HG02938 (cell line): Measurements from ENCODE around the gene OCLN.
"Not testable (repeated sequence)": the region's sequence is repeated elsewhere in the genome, so short reads cannot be mapped to it uniquely, and the experiment has no call there.

Source experiments
- ATAC-seq: cut with Tn5 transposase; IDR thresholded peaks from one replicate; pipeline ENCODE4 v1.9.1; 2021; ENCODE audit warnings: mild to moderate bottlenecking, moderate library complexity; ENCODE audit not compliant: unreplicated experiment

Gene OCLN

DNA sequence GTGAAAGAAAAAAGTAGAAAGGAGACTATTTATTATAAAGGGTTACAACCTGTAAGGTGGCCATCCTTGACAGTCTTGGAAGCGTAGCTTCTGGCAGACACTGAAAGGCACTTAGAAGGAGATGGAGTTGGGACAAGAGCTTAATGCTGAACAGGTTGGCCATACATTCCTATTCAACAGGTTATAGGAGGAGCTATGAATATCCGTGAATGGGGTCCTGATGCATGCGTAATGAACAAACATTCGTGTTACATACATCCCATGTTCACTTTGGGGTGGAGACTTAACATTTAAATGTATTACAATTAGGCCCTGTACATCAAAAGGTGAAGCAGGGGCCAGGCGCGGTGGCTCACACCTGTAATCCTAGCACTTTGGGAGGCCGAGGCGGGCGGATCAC is 34.1 kb downstream of the OCLN start:
- ATAC-seq, result no peak

DNA sequence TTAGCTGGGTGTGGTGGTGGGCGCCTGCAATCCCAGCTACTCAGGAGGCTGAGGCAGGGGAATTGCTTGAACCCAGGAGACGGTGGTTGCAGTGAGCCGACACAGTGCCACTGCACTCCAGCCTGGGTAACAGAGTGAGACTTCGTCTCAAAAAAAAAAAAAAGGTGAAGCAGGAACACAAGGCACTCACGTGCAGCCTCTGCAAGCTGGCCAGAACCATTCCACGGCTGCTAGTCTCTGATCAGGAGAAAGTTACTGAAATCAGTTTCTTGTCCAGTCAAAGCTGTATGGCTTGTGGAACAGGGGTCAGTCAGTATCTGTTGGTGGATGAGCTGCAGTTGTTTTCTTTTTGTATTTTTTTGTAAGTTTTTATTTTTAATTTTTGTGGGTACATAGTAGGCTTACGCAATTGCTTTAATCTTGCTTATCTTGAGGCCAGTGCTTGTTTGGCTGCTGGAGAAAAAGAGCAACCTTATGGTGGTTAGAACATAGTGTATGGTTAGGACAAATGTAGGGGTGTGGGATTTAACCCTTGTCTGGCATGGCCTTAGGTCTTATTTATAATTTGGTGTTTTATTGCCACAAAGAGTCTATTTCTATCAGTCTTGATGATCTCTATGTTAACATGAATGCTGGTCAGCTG is 34.7 kb downstream of the OCLN start:
- ATAC-seq, result no peak

DNA sequence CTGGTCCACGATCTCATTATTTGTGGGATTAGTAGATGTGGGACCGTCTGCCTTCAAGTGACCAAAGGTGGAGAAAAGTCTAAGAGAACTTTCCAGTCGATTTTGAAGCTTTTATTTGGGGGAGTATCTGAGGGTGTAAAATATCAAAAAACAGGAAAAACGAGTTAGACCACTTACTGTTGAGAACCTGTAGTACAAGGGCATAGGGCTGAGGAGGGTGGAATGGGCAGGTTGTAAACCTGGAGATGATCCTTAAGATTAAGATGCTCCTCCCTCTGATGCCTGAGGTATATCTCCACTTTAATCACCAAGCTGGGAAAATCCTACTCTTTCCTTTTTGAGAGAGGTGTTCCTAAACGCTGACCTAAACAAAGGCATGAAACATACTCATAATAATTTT is 35.4 kb downstream of the OCLN start:
- ATAC-seq, result no peak

DNA sequence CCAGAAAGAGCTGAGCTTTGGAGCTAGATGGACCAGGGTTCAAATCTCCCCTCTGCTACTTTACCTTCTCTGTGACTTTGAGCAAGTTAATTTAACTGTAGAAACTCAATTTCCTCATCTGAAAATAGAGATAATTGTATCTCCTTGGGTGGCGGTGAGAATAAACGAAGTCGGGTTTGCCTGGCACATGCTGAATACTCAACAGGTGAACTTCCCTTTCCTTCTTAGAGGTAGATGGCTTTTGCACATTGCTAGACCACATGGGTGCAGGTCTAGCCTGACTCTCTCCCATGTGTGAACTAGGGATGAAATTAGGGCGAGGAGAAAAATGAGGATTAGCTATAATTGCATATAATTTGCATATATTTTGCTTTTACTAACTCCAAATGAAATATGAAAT is 36.0 kb downstream of the OCLN start:
- ATAC-seq, result no peak

DNA sequence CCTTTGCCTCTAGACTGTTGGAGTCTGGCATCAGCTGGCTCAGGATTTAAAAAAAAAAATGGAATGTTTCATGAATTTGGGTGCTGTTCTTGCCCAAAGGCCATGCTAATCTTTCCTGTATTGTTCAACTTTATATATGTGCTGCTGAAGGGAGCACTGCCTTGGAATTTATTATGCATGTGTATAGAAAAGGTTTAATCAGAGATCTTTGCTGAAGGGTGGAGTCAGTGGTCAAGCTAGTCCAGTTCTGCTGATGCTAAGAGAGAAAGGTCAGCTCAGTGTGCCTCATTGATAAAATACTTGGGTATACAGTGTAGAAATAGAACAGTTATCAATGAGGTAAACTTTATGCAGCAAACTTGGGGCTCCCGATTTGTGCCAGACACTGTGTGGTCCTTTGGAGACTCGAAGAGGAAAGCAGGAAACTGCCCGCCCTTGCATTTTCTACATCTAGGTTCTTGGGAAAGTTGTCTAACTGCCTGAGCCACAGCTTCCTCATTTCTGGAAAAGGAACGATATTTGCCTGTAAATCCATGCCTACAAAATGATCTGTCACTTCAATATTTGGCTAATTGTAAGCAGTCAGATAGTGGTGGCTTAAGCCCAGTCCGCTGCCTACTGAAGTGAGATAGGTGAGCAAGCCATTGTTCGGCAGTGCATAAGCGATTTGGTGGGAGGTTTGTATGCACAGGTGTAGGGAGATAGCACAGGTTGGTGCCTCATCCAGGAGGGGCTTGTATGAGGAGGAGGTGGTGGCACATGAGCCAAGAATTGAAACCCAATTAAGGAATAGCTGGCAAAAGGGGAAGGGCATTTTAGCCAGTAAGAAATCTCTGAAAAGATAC is 38.2 kb downstream of the OCLN start:
- ATAC-seq, result no peak

DNA sequence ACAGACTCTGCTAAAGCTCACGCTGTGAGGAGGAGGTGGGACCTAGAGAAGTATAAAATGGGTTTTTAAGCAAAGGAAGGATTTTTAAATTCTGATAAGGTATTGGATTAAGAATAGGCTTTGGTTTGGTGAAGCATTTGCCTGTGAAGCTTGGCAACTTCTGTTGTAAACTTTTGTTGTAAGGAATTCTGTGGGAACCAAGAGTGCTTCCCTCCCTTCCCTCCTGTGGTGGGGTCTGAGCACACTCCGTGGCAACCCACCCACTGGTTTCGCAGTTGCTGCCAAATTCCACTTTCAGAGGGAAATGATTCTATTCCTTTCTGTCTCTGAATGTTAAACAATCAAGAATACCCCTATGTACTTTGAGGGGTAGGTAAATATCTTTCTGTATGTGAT is 38.8 kb downstream of the OCLN start:
- ATAC-seq, result no peak

DNA sequence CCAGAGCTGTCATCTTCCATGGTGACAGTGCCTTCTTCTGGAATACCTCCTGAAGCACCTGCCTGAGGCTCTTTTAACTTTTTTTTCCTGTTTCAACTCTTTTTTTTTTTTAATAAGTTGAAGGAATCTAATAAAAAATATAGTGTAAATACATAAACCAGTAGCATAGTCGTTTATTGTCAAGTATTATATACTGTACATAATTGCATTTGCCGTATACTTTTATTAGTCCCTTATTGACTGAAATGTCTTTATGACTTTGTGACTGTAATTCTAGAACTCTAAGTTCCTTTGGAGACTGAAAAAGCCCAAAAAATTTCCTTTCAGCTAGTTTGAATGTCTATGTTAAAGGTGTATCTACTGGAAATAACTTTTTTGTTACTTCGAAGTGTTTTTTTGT is 45.3 kb downstream of the OCLN start:
- ATAC-seq, result not testable (repeated sequence)

DNA sequence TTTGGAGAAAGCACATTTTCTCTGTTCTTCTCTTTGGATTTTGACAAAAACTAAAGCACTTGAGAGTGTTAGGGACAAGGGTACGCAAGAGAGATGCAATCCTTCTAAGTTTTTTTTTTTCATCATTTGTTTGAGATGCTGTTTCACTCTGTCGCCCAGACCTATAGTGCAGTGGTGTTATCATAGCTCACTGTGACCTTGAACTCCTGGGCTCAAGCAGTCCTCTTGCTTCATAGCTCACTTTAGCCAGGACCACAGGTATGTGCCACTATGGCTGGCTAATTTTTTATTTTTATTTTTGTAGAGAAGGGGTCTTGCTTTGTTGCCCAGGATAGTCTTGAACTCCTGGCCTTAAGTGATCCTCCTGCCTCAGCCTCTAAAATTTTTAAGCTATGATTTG is 46.1 kb downstream of the OCLN start:
- ATAC-seq, result not testable (repeated sequence)

DNA sequence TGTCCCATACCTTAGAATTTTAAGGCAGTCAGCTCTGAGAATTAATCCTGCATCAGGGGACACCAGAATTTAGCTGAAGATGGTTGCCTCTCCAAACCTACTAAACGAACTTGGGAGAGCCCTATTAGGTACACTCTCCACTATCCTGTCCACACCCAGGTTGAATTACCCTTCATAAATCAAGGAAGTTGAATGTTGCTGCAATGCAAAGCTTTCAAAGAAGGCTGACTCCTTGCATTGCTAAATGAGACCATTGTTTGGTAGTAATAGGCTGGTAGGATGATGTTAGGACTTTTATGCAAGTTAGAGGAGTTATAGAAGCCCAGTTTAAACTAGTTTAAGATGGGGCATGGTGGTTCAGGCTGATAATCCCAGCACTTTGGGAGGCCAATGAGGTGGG is 48.8 kb downstream of the OCLN start:
- not testable (repeated sequence) for ATAC-seq

DNA sequence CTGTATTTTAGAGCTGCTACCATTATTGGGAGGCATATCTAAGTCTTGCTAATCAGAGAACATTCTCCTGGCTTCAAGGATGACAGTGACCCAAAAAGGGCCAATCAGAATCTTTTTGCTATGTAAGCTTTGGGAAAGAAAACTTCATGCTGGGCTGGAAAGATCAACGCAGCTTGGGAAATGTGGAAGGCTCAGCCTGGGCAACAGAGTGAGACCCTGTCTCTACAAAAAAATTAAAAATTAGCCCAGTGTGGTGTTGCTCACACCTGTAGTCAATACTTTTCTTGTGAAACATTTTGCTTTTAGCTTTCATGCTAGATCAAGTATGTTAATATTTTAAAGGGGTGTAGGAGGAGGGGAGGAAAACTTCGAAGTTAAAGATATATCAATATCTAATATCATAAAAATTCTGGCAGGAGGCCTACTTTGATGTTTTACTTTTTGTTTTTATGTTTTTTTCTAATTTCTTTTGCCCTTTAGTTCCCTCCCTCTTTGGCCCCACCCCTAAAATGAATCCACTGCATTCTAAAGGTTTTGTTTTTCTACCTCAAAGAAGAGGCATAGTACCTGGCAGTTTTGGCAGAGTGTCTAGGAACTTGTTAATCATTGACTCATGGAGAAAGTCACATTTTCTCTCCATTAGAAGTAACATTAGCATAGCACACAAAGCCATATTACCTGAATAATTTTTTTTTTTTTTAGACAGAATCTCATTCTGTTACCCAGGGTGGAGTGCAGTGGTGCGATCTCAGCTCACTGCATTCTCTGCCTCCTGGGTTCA is 50.4 kb downstream of the OCLN start:
- ATAC-seq, result not testable (repeated sequence)

DNA sequence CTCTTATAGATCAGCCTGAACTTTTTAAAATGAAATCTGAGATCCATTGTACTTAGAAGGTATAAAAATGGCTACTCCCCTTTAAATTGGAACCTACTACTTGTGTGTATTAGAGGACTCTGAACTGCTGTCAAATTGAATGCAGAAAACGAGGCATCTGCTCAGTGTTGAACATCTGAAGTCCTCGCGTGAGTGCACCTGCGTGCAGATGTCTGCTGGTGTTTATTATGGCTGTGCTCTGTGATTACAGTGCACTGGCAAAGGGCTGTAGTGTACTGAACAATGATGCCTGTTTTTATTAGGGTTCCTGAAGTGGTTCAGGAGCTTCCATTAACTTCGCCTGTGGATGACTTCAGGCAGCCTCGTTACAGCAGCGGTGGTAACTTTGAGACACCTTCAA is 52.0 kb downstream of the OCLN start:
- ATAC-seq, result not testable (repeated sequence)

DNA sequence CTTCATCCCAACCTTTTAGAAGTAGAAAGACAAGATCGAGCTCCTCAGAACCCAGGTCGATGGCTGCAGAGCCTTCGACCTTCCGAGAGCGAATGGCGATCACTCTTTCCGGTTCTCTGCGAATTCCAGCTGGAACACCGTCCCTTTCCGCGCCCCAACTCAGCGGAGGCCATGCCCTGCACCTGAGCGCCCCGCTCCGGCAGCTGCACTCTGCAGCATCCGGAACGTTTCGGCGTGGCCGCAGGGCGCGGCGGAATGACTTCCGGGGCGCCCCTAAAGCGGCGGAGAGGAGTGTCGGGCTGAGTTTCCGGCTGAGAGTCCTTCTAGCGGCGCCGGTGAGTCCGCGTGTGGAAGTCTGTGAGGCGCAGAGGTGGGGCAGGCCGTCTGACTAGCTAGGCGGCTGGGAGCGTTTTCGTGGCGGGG is 67.3 kb downstream of the OCLN start, which contains the start of gene GTF2H2C:
Gene GTF2H2C (plus strand): TSS at position 284 of the 423 bp plus-strand sequence. CDS start 4,942 bp downstream, outside the sequence.
- ATAC-seq, result peak; percentile 95

DNA sequence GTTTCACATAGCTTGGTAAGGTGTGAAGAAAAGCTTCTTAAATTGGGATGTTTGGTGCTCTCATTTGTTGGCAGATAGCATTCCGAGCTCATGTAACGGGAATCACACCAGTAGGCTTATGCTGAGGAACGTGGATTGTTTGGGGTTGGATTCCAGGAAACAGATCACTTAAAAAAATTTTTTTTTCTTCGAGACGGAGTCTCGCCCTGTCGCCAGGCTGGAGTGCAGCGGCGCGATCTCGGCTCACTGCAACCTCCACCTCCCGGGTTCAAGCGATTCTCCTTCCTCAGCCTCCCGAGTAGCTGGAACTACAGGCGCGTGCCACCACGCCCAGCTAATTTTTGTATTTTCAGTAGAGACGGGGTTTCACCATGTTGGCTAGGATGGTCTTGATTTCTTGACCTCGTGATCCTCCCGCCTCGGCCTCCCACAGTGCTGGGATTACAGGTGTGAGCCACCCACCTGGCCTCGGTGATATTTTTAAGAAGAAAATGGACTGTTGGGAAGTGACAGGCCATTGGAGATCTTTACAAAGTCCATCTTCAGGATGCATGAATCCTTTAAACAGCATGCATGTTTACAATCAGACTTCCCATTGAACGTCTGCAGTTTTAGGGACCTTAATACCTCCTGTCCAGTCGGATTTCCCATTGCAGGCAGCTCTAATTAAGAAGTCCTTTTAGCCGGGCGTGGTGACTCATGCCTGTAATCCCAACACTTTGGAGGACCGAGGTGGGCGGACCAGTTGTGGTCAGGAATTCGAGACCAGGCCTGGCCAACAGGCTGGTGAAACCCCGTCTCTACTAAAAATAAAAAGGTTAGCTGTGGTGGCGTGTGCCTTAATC is 68.2 kb downstream of the OCLN start:
- ATAC-seq, result not testable (repeated sequence)

DNA sequence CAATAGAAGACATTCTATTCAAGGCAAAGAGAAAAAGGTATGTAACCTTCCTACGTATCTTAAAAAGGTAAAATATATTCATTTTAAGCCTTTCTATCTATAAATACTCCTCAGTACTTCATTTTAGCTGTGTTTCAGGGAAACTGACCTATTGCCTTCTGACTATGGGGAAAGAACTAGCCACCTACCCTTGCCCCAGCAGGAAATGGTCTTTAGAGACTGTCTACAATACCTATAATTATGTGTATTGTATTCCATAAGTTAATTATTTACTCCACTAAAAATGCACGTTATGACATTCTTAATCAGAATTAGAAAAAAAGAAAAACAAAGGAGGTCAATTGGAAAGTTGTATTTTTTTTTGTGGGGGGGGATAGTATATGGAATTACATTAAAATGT is 73.6 kb downstream of the OCLN start:
- ATAC-seq, result not testable (repeated sequence)

DNA sequence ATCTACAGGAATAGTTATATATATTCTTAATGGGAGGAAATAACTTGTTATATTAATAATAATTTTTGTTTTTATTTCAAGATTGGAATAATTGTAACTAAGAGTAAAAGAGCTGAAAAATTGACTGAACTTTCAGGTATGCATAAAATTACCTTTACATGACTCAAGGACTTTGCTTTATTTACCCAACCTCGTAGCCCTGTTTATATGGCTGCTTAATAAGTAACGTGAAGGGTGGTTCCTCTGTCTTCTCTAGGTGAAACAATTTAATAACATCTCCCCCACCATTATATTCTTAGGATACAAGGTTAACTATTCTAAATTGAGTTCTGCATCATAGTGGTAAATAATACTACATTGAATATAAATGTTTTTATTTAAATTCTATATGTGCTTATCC is 75.5 kb downstream of the OCLN start:
- not testable (repeated sequence) for ATAC-seq

DNA sequence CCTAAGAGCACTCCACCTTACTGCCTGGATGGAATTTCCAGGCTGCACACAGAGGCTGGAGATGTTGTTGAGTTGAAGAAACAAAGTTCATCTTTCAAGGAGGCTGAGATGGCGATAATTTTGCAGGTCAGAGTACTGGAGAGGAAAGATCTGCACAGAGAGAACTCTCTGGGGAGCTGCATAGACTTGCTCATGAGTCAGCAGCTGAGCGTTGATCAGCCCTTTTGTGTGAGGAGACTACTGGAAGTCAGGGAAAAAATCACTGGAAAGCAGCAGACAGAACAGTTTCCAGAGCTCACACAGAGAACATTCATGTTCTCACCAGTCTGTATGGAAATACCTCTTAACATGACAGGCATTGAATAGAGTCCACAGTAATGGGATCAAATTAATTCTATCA is 90.8 kb downstream of the OCLN start:
- not testable (repeated sequence) for ATAC-seq

DNA sequence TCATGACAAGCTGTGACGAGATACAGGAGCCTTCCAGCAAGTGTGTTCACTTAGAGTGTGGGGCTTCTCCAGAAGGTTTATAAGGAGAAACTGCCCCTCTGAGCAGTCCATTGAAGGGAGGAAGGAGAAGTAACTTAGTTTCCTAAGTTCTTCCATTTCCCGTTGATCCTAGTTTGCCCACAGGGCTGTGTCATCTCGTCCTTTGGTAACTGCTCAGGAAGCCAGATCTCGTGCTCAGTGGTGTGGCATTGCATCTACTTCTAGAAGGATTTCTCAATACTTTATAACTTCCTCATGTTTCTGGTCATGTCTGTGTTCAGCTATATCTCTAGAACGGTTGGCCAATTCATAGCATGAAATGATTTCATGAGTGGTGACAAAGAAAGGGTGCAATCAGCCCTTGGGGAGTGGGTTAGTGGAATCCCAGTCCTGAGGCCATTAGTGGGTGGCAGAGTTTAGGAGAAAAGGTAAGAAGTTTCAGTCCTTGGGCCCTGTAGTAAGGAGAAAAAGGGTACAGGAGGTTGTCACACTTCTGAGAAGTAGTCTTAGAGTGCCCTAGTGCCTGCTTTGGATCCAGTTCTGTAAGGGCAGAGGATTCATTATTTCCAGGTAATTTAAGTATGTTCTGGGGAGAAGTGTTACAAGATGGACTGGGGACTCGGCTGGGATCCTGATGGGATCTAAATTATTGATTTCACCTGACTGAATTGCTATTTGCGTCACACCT is 103.7 kb downstream of the OCLN start:
- ATAC-seq, result not testable (repeated sequence)

DNA sequence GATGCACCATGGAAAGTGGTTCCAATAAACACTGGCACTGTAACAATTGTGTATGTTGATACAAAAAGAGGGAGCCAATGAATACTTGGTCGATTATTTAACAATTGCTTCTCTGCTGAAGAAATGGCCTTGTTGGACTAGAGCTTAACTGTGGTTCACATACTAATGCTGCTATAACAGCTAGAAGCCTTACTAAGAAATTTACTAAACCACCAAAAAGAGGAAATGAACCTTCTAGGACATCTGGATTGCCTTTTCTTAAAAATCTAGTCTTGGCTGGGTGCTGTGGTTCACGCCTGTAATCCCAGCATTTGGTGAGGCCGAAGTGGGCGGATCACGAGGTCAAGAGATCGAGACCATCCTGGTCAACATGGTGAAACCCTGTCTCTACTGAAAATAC is 109.4 kb downstream of the OCLN start:
- ATAC-seq, result peak; percentile 78

DNA sequence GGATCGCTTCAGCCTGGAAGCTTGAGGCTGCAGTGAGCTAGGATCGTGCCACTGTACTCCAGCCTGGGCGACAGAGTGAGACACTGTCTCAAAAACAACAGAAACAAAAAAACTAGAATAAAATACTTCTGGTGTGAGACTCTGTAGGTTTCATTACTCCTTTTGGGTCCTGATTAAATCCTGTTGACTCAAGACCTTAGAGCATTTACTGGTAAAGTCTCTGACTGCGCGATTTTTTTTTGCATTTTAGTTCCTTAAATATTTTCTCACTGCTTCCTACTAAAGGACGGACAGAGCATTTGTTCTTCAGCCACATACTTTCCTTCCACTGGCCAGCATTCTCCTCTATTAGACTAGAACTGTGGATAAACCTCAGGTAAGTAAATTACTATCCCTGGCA is 114.2 kb downstream of the OCLN start:
- not testable (repeated sequence) for ATAC-seq
